NCI-H187 (cell line): Measurements from ENCODE around the gene AHNAK2.
"Not testable (repeated sequence)": the region's sequence is repeated elsewhere in the genome, so short reads cannot be mapped to it uniquely, and the experiment has no call there.

Experiments used
- DNase-seq, 2 experiments: peaks; one replicate each; lab custom pipeline; 2025; lab: John Stamatoyannopoulos, UW

The AHNAK2 gene

DNA sequence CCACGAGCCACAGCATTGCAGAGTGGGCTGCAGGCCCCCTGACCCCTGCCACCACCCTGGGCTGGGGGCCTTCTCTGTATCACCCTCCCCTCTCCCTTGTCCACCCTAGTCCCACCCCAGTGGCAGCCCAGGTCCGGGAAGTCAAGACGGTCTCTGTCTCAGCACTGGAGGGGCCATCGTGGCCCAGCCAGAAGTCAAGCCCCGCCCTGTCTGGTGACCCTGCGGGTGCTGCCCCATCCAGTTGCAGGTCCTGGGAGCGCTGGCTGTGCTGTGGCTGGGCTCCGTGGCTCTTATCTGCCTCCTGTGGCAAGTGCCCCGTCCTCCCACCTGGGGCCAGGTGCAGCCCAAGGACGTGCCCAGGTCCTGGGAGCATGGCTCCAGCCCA lies 50.8 kb downstream of the AHNAK2 start:
- no peak for DNase-seq

DNA sequence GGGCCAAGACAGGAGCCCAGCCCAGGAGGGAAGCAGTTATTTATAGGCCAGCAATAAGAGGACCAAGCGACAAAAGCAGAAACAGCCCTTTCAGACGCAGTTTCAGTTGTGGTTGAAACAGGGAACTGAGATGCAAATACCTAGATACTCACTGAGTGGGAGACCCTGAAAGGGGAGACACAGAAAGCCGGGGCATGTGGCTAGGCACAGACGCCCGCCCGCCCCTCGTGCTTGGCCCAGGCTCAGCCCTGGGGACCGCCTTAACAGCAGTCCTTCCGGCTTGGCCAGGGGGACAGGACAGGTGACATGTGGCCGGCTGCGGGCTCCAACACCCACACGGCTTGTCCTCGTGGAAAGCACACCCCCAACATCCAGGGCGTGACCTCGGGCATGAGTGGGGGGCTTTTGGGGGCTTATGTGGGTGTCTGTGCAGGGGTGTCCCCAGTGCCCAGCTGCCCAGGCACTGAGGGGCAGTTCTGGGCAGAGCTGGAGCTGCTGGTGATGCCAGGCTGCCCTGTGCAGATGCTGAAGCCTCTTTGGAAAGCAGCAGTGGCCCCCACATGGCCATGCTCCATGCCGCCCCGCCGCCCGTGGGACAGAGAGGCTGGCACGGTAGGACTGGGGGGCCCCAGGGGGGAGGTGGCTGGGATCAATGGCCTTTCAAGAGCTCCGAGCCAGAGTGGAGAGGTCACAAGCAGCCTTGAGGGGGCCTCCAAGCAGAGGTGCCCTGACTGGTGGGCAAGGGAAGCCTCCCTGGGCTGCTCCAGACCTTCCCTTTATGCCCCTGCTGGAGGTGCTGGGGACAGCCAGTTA lies 51.3 kb downstream of the AHNAK2 start:
- no peak for DNase-seq

DNA sequence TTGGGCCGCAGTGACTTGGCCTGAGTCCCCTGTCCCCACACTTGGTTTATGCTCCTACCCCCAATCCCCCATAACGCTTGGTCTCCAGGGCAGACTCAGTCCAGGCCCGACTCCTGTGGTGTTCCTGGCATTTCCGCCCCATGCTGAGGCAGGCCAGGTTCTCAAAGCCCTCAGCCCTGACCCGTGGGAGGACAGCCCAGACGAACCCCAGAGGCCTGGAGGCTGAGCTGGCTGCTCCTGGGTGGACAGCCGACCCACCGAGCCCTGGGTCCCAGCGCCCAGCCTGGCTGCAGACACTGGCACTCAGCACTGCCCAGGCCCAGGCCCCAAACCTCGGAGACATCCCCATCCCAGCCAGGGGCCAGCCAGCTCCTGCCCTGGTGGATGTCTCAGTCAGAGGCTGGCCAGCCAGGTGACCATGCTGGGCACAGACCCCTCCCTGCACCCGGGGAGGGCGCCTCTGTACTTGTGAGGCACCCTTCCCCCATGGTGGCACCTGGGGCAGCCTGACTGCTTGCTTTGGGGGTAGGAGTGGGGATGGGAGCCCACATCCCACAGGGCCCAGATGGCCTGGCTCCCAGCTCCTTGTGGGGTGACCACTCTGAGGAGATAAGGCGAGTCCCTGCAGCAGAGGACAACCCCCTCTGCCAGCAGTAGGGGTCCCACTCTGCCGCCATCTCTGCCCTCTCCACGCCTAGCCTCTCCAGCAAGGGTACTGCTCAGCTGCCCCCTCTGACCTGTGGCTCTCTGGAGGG lies 52.1 kb downstream of the AHNAK2 start:
- DNase-seq = no peak

DNA sequence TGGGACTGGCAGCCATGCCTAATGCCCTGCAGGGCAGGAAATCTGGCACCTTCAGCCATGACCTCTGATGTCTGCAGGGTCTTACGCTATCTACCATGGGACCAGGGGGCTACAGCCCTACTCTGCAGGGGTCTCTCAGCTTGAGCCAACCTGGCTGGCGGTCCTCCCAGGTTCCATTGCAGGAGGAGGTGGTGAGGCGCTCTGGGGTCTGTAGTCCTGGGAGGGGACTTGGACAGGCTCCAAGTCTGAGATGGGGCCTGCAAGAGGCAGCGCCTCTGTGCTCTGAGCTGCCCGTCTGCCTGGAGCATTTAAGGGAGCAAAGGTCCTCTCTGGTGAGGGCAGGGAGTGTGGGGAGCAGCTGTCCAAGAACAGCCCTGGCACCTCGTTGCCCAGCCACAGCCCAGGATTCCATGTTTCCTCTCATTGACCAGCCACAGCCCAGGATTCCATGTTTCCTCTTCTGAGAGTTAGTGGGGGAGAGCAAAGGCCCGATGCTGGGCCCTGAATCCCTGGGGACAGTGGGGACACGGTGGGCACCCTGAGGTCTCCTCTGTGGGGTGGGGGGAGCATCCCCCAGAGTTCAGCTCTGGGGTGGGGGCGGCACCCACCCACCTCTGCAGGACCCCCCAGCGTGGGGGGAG lies 52.8 kb downstream of the AHNAK2 start:
- DNase-seq = no peak

DNA sequence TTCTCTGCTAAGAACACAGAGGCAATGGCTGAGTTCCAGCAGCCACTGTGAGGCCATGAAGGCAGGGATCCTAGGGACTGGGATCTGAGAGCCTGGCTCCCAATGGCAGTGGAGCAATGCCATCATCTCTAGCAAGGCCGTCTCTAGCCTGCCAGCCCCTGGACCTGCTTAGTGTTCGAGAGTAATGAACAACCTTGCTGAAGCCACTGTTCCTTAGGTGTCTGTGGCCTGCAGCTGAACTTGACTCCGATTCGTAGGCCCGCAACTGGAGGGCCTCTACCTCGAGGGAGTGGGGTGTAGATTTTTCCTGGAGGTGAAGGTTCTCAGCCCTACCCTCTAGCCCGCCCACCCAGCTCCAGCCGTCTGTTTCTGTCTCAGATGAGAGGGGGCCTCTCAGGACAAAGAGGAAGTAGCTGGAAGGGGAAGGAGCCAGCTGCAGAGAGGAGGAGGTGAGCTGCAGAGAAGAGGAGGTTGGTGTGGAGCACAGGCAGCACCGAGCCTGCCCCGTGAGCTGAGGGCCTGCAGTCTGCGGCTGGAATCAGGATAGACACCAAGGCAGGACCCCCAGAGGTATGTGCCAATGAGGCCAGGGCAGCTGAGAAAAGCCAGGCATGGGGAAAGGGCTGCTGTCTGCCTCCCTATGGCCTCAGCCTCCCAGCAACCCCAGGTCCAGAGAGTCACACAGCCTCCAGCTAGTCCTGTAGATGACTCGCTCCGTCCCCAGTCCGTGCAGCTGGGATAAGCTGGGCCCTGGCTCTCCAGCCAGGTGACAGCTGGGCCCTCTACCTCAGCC lies 53.6 kb downstream of the AHNAK2 start, which contains the start of gene PLD4:
Gene PLD4 (plus strand): TSS at position 459 of the 793 bp plus-strand sequence. CDS start 2,262 bp downstream, outside the sequence.
- no peak for DNase-seq

DNA sequence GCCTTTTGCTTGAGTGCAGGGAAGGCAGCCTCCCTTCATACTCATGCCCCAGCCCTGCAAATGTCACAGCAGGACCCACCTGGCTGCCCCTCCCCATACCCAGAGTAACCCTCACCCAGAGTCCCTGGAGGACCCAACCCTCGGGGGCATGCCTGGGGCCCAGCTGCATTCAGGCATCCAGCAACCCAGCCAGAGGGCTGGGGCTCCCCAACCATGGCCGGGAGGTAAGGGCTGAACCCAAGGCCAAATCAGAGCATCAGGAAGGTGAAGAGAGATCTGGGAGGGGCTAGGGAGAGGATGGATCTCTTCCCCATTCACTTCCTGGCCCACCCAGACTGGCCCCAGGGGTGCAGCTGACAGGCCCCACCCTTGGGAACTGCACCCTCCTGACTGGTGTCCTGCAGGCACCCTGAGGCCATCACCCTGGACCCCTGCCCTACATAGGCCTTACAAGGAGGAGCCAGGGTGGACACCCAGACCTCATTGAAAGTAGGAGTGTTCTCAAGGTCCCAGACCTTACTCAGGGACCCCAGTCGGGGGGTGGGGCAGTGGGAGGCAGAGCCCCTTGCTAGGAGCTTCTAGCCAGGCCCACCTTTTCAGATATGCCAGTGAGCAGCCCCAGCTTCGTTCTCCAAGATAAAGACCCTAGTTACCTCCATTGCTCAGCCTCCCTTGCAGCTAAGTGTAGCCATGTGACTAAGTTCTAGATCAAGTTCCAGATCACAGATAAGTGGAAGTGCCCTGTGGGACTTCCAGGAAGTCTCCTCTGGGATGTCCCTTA lies 54.3 kb downstream of the AHNAK2 start:
- DNase-seq = no peak

DNA sequence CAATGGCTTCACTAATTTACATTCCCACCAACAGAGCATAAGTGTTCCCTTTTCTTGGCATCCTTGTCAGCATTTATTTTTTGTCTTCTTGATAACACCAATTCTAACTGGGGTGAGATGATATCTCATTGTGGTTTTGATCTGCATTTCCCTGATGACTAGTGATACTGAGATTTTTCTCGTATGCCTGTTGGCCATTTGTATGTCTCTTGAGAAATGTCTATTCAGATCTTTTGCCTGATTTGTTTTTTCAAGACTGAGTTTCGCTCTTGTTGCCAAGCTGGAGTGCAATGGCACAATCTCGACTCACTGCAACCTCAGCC lies 58.2 kb downstream of the AHNAK2 start:
- no peak for DNase-seq

DNA sequence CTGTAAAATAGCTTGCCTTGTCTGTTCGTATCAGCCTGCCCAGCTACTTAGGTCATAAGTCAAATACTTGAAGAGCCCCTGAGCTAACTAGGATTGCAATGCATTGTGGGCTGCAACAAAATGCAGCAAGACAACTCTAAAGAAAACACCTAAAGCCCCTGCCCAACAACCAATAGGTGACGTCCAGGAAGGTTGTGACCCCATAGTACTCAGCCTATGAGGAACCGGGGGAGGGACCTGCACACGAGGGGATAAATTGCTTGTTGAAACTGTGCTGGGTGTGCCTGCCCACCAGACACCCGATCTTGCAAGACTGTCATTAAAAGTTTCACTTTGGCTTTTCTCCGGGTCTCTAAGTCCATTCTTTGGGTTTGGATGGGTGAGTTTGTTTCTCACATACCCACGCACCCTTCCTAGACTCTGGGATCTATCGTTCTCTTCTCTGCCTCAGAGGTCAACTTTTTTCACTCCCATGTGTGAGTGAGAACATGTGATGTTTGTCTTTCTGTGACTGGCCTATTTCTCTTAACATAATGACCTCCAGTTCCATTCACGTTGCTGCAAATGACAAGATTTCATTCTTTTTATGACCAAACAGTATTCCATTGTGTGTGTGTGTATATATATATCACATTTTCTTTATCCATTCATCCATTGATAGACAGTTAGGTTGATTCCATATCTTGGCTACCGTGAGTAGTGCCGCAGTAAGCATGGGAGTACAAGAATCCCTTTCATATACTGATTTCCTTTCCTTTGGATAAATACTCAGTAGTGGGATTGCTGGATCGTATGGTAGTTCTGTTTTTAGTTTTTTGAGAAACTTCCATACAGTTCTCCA lies 58.8 kb downstream of the AHNAK2 start:
- DNase-seq = not testable (repeated sequence)

DNA sequence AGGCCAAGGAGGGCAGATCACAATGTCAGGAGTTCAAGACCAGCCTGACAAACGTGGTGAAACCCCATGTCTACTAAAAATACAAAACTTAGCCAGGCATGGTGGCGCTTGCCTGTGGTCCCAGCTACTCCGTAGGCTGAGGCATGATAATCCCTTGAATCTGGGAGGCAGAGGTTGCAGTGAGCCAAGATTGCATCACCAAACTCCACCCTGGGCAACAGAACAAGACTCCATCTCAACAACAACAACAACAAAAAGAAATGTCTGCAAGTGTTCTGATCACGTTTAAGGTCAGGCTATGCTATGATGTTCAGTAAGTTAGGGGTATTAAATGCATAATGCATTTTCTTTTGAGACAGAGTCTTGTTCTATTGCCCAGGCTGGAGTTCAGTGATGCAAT lies 60.2 kb downstream of the AHNAK2 start:
- no peak for DNase-seq

DNA sequence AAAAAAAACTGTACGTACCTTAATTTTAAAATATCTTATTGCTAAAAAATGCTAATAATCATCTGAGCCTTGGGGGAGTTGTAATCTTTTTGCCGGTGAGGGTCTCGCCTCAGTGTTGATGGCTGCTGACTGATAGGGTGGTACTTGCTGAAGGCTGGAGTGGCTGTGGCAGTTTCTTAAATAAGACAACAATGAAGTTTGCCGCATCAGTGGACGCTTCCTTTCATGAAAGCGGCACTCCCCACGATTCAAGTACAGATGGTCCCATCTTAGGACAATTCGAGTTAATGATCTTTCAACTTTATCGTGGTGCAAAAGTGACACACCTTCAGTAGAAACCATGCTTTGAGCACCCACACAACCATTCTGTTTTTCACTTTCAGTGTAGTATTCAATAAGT lies 61.1 kb downstream of the AHNAK2 start:
- DNase-seq = no peak

DNA sequence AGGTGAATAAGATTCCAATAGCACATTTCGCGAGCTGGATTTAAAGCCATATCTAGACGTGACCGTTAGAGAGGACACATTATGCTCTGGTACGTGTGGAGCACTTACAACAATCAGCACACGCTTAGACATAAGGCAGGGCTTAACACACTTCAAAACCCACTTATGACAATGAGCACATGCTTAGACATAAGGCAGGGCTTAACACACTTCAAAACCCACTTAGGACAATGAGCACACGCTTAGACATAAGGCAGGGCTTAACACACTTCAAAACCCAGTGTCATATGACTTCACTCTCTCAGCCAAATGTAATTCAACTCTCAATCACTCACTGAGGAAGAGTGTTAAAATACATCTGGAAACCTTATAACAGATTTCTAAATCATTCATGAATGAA lies 64.7 kb downstream of the AHNAK2 start:
- peak; percentile 54 to 87 for DNase-seq

DNA sequence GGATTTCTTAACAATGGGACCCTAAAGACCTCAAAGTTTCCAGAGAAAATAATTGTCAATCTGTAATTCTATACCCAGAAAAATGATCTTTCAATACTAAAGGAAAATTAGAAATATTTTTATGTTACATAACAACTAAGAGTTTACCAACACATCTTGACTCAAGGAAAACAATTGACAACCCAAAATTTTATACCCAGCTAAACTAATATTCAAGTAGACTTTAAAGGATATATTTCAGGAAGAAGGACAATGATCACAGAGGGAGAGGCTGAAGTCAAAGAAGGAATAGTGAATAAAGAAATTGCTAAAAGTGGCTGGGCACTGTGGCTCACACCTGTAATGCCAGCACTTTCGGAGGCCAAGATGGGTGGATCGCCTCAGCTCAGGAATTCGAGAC lies 66.1 kb downstream of the AHNAK2 start:
- no peak for DNase-seq

DNA sequence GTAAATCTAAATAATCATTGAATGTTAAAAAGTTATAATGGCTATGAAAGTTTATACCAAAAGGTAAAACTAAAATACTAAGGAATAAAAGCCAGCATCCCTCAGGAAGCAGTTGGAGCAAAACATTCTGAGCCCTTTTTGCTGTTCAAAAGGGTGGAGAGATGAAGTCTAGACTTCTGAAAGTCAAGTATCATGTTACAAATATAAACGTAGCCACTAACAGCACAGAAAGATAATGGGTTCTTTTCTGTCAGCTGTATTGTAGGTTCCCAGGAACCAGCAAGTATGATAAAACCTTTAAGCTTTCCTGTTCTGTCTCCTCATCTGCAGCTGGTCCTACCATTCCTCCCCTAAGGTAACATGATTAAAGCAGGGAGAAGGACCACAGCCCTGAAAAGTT lies 69.9 kb downstream of the AHNAK2 start:
- no peak for DNase-seq

DNA sequence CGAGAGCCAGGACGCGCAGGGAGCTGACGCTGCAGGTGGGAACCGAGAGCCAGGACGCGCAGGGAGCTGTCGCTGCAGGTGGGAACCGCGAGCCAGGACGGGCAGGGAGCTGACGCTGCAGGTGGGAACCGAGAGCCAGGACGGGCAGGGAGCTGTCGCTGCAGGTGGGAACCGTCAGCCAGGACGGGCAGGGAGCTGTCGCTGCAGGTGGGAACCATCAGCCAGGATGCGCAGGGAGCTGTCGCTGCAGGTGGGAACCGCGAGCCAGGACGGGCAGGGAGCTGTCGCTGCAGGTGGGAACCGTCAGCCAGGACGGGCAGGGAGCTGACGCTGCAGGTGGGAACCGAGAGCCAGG lies 72.6 kb downstream of the AHNAK2 start:
- DNase-seq = not testable (repeated sequence)

DNA sequence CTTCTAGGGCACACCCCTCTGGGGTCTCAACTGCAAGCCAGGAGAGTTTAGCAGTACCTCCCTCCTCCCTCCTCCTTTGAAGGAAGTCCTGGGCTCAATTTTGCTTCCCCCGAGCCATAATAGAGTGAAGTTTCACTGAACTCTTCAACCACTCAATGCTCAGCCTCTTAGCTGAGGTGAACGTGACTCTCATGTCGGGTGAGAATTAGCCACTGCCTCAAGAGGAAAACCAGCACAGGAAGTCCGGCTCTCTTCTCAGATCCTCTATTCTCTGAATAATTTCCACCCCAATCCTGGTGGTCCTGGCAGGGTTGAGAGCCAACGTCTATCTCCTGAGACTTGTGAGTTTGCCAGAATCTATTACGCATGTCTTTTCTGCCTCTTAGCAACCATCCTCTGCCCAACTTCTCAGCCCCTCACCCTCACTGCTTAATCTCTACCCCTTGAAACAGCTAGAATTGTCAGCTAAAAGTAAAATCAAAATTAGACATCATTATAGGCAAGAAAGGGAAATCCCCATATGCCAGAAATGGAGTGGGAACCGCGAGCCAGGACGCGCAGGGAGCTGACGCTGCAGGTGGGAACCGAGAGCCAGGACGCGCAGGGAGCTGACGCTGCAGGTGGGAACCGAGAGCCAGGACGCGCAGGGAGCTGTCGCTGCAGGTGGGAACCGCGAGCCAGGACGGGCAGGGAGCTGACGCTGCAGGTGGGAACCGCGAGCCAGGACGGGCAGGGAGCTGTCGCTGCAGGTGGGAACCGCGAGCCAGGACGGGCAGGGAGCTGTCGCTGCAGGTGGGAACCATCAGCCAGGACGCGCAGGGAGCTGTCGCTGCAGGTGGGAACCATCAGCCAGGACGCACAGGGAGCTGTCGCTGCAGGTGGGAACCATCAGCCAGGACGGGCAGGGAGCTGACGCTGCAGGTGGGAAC lies 73.3 kb downstream of the AHNAK2 start:
- DNase-seq = not testable (repeated sequence)

DNA sequence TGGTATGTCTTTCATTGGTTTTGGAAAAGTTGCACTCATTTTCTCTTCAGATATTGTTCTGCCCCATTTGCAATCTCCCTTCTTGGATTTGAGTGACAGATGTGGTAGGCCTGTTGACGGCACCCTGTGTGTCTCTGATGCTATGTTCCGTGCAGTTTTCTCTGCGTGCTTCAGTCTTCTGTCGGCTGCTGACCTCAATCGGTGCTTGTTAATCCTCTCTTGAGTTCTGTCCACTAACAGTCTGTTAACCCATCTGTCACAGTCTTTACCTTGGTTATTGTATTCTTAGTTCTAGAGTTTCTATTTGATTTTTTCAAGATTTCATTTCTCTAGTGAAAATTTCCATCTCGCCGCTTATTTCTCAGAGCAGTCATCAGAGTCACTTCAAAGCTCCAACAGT lies 74.2 kb downstream of the AHNAK2 start:
- no peak for DNase-seq

DNA sequence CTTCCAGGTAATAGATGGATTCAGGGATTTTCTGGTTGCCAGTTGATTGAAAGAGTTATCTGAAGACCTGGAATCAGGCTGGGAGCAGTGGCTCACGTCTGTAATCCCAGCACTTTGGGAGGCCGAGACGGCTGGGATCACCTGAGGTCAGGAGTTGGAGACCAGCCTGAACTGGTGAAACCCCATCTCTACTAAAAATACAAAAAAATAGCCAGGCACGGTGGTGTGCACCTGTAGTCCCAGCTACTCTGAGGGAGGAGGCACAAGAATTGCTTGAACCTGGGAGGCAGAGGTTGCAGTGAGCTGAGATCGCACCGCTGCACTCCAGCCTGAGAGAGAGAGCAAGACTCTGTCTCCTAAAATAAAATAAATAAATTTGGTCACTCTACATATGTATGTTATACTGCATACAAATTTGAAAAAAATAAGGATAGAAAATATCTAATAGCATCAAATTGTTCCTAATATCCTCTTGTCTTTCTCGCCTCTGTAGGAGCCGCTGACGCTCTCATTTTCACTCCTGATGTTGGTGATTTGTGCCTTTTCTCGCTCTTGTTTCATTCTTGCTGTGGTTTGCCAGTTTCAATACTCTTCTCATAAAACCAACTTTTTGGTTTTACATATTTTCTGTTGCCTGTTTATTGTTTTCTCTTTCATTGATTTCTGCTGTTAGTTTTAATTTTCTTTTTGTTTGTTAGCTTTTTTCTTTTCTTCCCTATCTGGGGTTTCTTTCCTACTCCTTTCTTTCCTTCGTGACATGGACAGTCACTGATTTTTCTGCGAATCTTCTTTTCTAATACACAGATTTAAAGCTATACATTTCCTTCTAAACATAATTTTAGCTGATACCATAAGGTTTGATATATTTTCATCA lies 77.3 kb downstream of the AHNAK2 start:
- DNase-seq = no peak

DNA sequence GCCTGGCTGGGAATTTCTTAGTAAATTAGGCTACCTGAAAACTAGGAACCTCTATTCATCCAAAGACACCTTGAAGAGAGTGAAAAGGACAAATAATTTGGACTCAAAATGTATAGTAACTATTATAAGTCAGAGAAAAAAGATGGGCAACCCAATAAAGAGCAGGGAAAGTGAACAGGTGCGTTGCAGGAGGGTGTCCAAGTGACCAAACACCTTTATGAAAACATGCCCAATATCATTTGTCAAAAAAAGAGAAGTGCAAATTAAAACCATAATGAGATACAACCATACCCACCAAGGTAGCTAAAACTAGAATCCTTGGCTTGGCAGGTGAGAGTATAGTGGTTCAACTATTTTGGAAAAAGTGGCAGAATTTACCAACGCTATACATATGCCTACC lies 78.4 kb downstream of the AHNAK2 start:
- DNase-seq = no peak
